ENCODE measurements around the gene XRCC5.

- no peak for TF ChIP-seq POLR2A (IDR thresholded peaks at IDR 0.05)
- TF ChIP-seq, protein P1, sequence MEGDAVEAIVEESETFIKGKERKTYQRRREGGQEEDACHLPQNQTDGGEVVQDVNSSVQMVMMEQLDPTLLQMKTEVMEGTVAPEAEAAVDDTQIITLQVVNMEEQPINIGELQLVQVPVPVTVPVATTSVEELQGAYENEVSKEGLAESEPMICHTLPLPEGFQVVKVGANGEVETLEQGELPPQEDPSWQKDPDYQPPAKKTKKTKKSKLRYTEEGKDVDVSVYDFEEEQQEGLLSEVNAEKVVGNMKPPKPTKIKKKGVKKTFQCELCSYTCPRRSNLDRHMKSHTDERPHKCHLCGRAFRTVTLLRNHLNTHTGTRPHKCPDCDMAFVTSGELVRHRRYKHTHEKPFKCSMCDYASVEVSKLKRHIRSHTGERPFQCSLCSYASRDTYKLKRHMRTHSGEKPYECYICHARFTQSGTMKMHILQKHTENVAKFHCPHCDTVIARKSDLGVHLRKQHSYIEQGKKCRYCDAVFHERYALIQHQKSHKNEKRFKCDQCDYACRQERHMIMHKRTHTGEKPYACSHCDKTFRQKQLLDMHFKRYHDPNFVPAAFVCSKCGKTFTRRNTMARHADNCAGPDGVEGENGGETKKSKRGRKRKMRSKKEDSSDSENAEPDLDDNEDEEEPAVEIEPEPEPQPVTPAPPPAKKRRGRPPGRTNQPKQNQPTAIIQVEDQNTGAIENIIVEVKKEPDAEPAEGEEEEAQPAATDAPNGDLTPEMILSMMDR (IDR thresholded peaks at IDR 0.05) = no peak
Measured at GRCh38 chr2:216086207-216086893, 22.8 kb upstream of the XRCC5 start.
